KMS-11 (cell line): ENCODE measurements around the gene ABRAXAS1.

Source experiments
- H2AFZ ChIP-seq: fragments of 200-600 bp; sonication (generic); 2 replicates; pipeline ENCODE4 v1.6.1; 2016; ENCODE audit warnings: antibody characterized with exemption, mixed run types, low read depth
- H3K27ac ChIP-seq: fragments of 200-600 bp; sonication (generic); 2 replicates; pipeline ENCODE4 v1.6.1; 2016; ENCODE audit warnings: mild to moderate bottlenecking, mixed run types
- H3K27me3 ChIP-seq: fragments of 200-600 bp; sonication (generic); 2 replicates; pipeline ENCODE4 v1.6.1; 2017; ENCODE audit warnings: mild to moderate bottlenecking, low read depth, mixed run types, moderate library complexity; ENCODE audit not compliant: insufficient read depth
- H3K36me3 ChIP-seq: fragments of 200-600 bp; sonication (generic); 2 replicates; pipeline ENCODE4 v1.6.1; 2017; ENCODE audit warnings: mild to moderate bottlenecking, mixed run types; ENCODE audit not compliant: insufficient read depth
- H3K4me1 ChIP-seq: fragments of 200-600 bp; sonication (generic); 2 replicates; pipeline ENCODE4 v1.6.1; 2016; ENCODE audit warnings: mild to moderate bottlenecking, low read depth, mixed run types; ENCODE audit not compliant: poor library complexity, severe bottlenecking
- H3K4me2 ChIP-seq: fragments of 200-600 bp; sonication (generic); 2 replicates; pipeline ENCODE4 v1.7.0; 2016; ENCODE audit warnings: mild to moderate bottlenecking, mixed run types
- H3K4me3 ChIP-seq: fragments of 200-600 bp; sonication (generic); IDR thresholded peaks from 2 replicates; pipeline ENCODE4 v1.6.1; 2017; ENCODE audit warnings: low read depth, low read length, mixed read lengths; ENCODE audit not compliant: insufficient read depth
- H3K79me2 ChIP-seq: fragments of 200-600 bp; sonication (generic); 2 replicates; pipeline ENCODE4 v1.6.1; 2016; ENCODE audit warnings: low read depth, mixed run types; ENCODE audit not compliant: insufficient read depth
- H3K9ac ChIP-seq: fragments of 200-600 bp; sonication (generic); 2 replicates; pipeline ENCODE4 v1.6.1; 2016; ENCODE audit warnings: mild to moderate bottlenecking, mixed run types
- H4K20me1 ChIP-seq: fragments of 200-600 bp; sonication (generic); 2 replicates; pipeline ENCODE4 v1.6.1; 2016; ENCODE audit warnings: mild to moderate bottlenecking, mixed run types; ENCODE audit not compliant: insufficient read depth
- TF ChIP-seq, protein P1 (sequence below): fragments of 200-600 bp; sonication (generic); conservative IDR thresholded peaks from 2 replicates; pipeline ENCODE4 v1.6.1; 2017; ENCODE audit warnings: low read depth, mild to moderate bottlenecking, antibody characterized with exemption, low read length, moderate library complexity, mixed read lengths

ABRAXAS1 gene

DNA sequence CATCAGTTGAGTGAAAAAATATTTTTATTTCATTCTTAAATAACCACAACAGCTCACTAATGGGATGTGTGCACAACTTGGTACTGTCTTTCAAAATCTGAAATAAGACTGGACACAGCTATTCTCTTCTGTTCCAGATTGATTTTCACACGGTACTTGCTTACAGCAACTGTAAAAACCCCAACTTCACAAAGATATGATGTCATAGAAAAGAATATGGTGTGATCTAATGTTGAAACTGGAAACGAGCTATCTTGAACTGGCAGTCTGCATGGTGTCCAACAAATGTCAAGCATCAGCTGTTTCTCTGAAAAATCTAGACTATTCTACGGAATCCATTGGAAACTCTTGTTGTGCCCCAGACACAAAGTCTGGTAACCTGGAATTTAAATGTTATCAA lies 44.0 kb downstream of the ABRAXAS1 start:
- H3K79me2 ChIP-seq: no peaks in the 10 kb centered on the region
- no peak overlapping the region for H3K4me2 ChIP-seq
- H3K4me3 ChIP-seq: no peak overlapping the region
- H3K4me1 ChIP-seq: no peaks in the 10 kb centered on the region
- H2AFZ ChIP-seq: no peak overlapping the region
- TF ChIP-seq, protein P1, sequence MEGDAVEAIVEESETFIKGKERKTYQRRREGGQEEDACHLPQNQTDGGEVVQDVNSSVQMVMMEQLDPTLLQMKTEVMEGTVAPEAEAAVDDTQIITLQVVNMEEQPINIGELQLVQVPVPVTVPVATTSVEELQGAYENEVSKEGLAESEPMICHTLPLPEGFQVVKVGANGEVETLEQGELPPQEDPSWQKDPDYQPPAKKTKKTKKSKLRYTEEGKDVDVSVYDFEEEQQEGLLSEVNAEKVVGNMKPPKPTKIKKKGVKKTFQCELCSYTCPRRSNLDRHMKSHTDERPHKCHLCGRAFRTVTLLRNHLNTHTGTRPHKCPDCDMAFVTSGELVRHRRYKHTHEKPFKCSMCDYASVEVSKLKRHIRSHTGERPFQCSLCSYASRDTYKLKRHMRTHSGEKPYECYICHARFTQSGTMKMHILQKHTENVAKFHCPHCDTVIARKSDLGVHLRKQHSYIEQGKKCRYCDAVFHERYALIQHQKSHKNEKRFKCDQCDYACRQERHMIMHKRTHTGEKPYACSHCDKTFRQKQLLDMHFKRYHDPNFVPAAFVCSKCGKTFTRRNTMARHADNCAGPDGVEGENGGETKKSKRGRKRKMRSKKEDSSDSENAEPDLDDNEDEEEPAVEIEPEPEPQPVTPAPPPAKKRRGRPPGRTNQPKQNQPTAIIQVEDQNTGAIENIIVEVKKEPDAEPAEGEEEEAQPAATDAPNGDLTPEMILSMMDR: no peak
- no peak overlapping the region for H3K27ac ChIP-seq
- no peaks in the 10 kb centered on the region for H4K20me1 ChIP-seq
- H3K9ac ChIP-seq: no peak overlapping the region
- no peaks in the 10 kb centered on the region; the same call in 1 of the 2 replicates for H3K36me3 ChIP-seq
- H3K27me3 ChIP-seq: no peaks in the 10 kb centered on the region

DNA sequence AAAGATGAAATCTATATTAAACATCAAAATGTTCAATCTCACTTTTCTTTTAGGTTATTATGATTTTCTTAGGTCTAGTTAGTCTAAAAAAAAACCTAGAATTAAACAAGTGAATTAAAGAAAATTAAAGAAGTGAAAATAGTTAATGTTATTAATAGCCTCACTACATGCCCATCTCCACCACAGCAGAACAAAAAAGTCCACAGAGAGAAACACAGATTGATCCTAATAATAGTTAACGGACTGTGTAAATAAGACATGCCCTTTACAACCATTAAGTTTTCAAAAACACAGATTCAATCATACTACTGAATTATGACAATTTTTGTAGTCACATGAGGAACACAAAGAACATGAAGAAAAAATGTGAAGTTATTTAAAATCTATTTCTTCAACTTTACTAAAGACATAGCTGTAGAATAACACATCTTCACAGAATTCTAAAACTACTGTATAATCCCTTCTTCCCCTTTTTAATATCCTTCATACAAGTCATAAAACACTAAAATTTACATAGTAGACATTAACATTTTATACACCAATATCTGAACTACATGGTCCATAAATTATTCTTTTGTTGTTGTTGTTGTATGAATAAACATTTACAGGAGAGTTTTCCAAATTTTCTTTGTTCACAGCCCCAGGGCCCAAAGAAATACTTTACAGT lies 44.6 kb downstream of the ABRAXAS1 start:
- Histone ChIP-seq H3K27me3 (no peaks in the 10 kb centered on the region), H3K79me2 (no peaks in the 10 kb centered on the region), H3K9ac (no peak overlapping the region), H3K4me1 (no peaks in the 10 kb centered on the region), H2AFZ (no peak overlapping the region), H3K27ac (no peak overlapping the region), H4K20me1 (no peaks in the 10 kb centered on the region), H3K36me3 (no peaks in the 10 kb centered on the region; the same call in 1 of the 2 replicates), H3K4me2 (no peak overlapping the region), H3K4me3 (no peak overlapping the region)
- TF ChIP-seq, protein P1: no peak

DNA sequence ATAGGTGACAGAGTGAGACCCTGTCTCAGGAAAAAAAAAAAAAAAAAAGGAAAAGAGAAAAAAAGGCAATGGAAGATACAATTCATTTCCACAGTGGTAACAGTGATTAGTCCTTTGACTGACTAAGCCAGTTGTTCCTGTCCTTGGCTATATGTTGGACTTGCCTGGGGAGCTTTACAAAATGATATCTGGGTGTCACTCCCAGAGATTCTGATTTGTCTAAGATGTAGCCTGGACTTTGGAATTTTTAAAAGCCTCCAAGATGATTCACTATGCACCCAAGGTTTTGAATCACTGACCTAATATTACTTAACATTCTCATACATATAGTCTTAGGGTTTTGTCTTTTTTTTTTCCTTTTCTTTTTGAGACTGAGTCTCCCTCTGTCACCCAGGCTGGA lies 46.2 kb downstream of the ABRAXAS1 start:
- H3K9ac ChIP-seq: no peak overlapping the region
- no peaks in the 10 kb centered on the region for H3K79me2 ChIP-seq
- H3K36me3 ChIP-seq: no peaks in the 10 kb centered on the region; the same call in 1 of the 2 replicates
- no peak overlapping the region for H3K27ac ChIP-seq
- TF ChIP-seq, protein P1: no peak
- no peak overlapping the region for H3K4me2 ChIP-seq
- no peaks in the 10 kb centered on the region for H3K4me1 ChIP-seq
- no peaks in the 10 kb centered on the region for H3K27me3 ChIP-seq
- H3K4me3 ChIP-seq: no peak overlapping the region
- no peaks in the 10 kb centered on the region for H4K20me1 ChIP-seq
- no peak overlapping the region for H2AFZ ChIP-seq

DNA sequence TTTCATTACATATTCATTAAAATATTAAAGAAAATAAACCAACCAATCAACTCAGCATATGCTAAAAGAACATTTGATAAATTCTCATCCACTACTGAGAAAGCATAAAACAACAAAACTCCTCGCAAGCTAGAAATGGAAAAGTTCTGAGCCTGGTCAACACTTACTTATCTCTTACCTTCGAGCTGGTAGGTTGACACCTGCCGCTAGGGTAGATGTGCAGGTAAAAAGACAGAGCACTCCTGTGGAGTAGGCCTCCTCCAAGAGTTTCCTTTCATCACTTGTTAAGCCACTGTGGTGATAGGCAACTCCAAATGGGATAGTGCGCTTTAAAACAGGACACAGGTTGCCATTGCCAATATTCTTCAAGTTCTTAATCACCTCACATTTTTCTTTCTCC lies 48.2 kb downstream of the ABRAXAS1 start:
- Histone ChIP-seq H2AFZ (no peak overlapping the region), H3K4me1 (no peaks in the 10 kb centered on the region), H3K79me2 (no peaks in the 10 kb centered on the region), H4K20me1 (no peaks in the 10 kb centered on the region), H3K36me3 (no peaks in the 10 kb centered on the region; the same call in 1 of the 2 replicates), H3K27me3 (no peaks in the 10 kb centered on the region), H3K4me3 (no peak overlapping the region), H3K27ac (no peak overlapping the region), H3K9ac (no peak overlapping the region), H3K4me2 (no peak overlapping the region)
- TF ChIP-seq, protein P1: no peak
